ENCODE results near the gene BAZ2B. TPM values are rescaled to one million over a fixed set of nuclear protein-coding genes. Genes with fewer than 3 reads are reported as not detected.

The BAZ2B gene
- polyA plus RNA-seq, 2 of the 4 experiments (the other 2 are of a cell fraction): 19.6 to 50.6 TPM

GRCh38 chr2:159637988-159638501 is 21.7 kb upstream of the BAZ2B start:
- POLR2A ChIA-PET: interaction anchor here (1.1 to 2.5 kb wide), 3 partner anchors 23 to 351 kb away, joined by 3 to 20 read pairs (median 9); partner anchors contain the start of genes MARCHF7 and WDSUB1
- CTCF ChIA-PET: interaction anchor here (0.6 to 1.7 kb wide), 3 partner anchors 17 to 549 kb away, joined by 3 to 5 read pairs (median 3); partner anchors contain the start of gene MARCHF7

More at GRCh38 chr2:159637988-159638501, 21.7 kb upstream of the BAZ2B start:
- Histone ChIP-seq H3K4me3 (no peak overlapping the region), H3K9me3 (peaks cover 9% of the 10 kb centered on the region; the same call in 1 of the 3 replicates), H3K4me2 (peak overlapping the region; percentile 45), H3K27ac (peak overlapping the region; percentile 82 to 85), H3K4me1 (peaks cover 24% of the 10 kb centered on the region)
- no peak for FAIRE-seq
- WGBS (ENCODE audit: missing lambda C conversion rate): 5% methylated on average over 4 of the region's 4 CpGs
- TF ChIP-seq RFX5 (IDR thresholded peaks at IDR 0.05) (no peak), USF2 (IDR thresholded peaks at IDR 0.05) (no peak), RCOR1 (IDR thresholded peaks at IDR 0.05; ENCODE audit: low read depth, low read length) (no peak), HDAC2 (IDR thresholded peaks at IDR 0.05) (no peak), MAFK (IDR thresholded peaks at IDR 0.05; ENCODE audit: partially characterized antibody) (peak; percentile 62), FOSL2 (IDR thresholded peaks at IDR 0.05) (peak; percentile 72), FOSL2 (CRISPR knock-in tag; IDR thresholded peaks at IDR 0.05) (peak; percentile 64), JUNB (IDR thresholded peaks at IDR 0.05) (peak; percentile 83), NFE2L2 (conservative IDR thresholded peaks at IDR 0.05; ENCODE audit: low read length) (peak; percentile 42), RAD21 (conservative IDR thresholded peaks at IDR 0.05 in 1 of 2, IDR thresholded peaks at IDR 0.05 in 1 of 2) (0 out of 5 replicates have a peak, but pooled peaks of 1 of the 2 experiments have one; percentile 28), CHD4 (IDR thresholded peaks at IDR 0.05; ENCODE audit: borderline replicate concordance) (no peak), ESRRA (IDR thresholded peaks at IDR 0.05; ENCODE audit: borderline replicate concordance, low read length) (no peak), GATA3 (IDR thresholded peaks at IDR 0.05; ENCODE audit: borderline replicate concordance) (peak; percentile 78), MAX (IDR thresholded peaks at IDR 0.05) (0 out of 2 replicates have a peak, but pooled peaks have one; percentile 29), REST (IDR thresholded peaks at IDR 0.05) (no peak), JUN (IDR thresholded peaks at IDR 0.05) (peak; percentile 51 to 71; a peak in 3 of 5 replicates), HES2 (IDR thresholded peaks at IDR 0.05) (0 out of 2 replicates have a peak, but pooled peaks have one; percentile 37), CEBPB (IDR thresholded peaks at IDR 0.05) (peak; percentile 55 to 70; a peak in 3 of 4 replicates), EHF (CRISPR knock-in tag; IDR thresholded peaks at IDR 0.05) (no peak), NPAS2 (CRISPR knock-in tag; IDR thresholded peaks at IDR 0.05; ENCODE audit: borderline replicate concordance) (no peak), SREBF2 (IDR thresholded peaks at IDR 0.05) (no peak), HOXB13 (CRISPR knock-in tag; IDR thresholded peaks at IDR 0.05; ENCODE audit: low read depth) (no peak), HOXA7 (CRISPR knock-in tag; IDR thresholded peaks at IDR 0.05) (no peak), SMC3 (IDR thresholded peaks at IDR 0.05) (peak; percentile 37; the same call in 1 of the 3 replicates), EP300 (IDR thresholded peaks at IDR 0.05) (peak; percentile 58 to 63; a peak in 3 of 5 replicates), RNF2 (IDR thresholded peaks at IDR 0.05; ENCODE audit: borderline replicate concordance, low read depth) (no peak)
- TF ChIP-seq, protein P1, sequence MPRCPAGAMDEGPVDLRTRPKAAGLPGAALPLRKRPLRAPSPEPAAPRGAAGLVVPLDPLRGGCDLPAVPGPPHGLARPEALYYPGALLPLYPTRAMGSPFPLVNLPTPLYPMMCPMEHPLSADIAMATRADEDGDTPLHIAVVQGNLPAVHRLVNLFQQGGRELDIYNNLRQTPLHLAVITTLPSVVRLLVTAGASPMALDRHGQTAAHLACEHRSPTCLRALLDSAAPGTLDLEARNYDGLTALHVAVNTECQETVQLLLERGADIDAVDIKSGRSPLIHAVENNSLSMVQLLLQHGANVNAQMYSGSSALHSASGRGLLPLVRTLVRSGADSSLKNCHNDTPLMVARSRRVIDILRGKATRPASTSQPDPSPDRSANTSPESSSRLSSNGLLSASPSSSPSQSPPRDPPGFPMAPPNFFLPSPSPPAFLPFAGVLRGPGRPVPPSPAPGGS (IDR thresholded peaks at IDR 0.05): peak; percentile 39; the same call in 1 of the 3 replicates
- TF ChIP-seq, protein P2, sequence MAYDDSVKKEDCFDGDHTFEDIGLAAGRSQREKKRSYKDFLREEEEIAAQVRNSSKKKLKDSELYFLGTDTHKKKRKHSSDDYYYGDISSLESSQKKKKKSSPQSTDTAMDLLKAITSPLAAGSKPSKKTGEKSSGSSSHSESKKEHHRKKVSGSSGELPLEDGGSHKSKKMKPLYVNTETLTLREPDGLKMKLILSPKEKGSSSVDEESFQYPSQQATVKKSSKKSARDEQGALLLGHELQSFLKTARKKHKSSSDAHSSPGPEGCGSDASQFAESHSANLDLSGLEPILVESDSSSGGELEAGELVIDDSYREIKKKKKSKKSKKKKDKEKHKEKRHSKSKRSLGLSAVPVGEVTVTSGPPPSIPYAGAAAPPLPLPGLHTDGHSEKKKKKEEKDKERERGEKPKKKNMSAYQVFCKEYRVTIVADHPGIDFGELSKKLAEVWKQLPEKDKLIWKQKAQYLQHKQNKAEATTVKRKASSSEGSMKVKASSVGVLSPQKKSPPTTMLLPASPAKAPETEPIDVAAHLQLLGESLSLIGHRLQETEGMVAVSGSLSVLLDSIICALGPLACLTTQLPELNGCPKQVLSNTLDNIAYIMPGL (CRISPR knock-in tag; IDR thresholded peaks at IDR 0.05; ENCODE audit: borderline replicate concordance): no peak
- TF ChIP-seq, protein P3, sequence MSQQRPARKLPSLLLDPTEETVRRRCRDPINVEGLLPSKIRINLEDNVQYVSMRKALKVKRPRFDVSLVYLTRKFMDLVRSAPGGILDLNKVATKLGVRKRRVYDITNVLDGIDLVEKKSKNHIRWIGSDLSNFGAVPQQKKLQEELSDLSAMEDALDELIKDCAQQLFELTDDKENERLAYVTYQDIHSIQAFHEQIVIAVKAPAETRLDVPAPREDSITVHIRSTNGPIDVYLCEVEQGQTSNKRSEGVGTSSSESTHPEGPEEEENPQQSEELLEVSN (IDR thresholded peaks at IDR 0.05; ENCODE audit: borderline replicate concordance, low read depth): no peak
- ATAC-seq: peak; percentile 90 to 97
- peak in 1 of 2 experiments; percentile 87 for DNase-seq (ENCODE audit: low read depth in 1 of 2, low spot score in 1 of 2)

Data from A549 (cell line).